ENCODE results near the gene RNASEH2B. TPM values are rescaled to one million over a fixed set of nuclear protein-coding genes. Genes with fewer than 3 reads are reported as not detected.

Gene RNASEH2B
- total and polyA plus RNA-seq, 2 experiments from 2014 or later, result 39.0 to 64.8 TPM

DNA sequence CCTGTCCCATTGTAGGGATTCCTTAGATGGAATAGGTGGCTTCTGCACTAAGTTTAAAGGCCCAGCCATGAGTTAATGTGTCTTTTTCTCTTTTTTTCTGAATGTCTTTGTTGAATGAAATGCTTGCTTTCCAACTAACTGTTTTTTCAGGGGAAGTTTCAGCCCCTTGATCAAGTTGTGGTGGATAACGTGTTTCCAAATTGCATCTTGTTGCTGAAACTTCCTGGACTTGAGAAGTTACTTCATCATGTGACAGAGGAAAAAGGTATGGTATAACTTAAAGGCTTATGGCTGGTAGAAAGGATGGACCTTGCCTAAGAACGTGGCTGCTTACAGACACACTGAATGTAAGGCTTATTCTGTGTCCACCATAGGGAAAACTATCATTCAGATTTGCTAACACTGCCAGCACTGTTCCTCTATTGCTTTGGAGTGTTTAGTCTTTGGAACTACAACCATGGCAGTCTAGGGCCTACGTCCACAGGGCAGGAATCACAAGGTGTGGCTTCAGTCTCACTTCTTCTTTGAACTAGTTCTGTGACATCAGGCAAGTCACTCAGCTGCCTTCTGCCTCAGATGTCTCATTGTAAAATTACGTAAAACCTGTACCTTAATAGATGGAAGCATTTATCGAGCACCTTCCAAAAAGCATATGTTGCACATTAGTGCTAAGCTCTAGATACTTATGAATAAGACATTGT is 25.3 kb downstream of the RNASEH2B start:
- H3K4me3 ChIP-seq, result no peak overlapping the region
- 0 out of 2 replicates have a peak, but pooled peaks cover 3% of the 10 kb centered on the region for H3K4me1 ChIP-seq (ENCODE audit: insufficient read depth)
- Mint-ChIP-seq H3K27me3 (ENCODE audit: insufficient read depth, low read depth, poor library complexity) (peaks cover 4% of the 10 kb centered on the region), H3K27ac (no peak overlapping the region), H3K36me3 (ENCODE audit: low read depth) (peaks cover 38% of the 10 kb centered on the region), H3K9me3 (peaks cover 4% of the 10 kb centered on the region; the same call in 1 of the 3 replicates), H3K4me3 (no peak overlapping the region), H3K4me1 (peaks cover 11% of the 10 kb centered on the region; the same call in 2 of the 3 replicates)
- no peak overlapping the region for H3K27ac ChIP-seq (ENCODE audit: low read depth)
- H3K4me2 ChIP-seq, result no peak overlapping the region
- H4K20me1 ChIP-seq (replicated peaks; ENCODE audit: insufficient read depth), result no peaks in the 10 kb centered on the region
- ATAC-seq (no peak), DNase-seq (ENCODE audit: low spot score) (no peak)
- H3K79me2 ChIP-seq (replicated peaks; ENCODE audit: insufficient read depth), result no peaks in the 10 kb centered on the region
- peaks cover 6% of the 10 kb centered on the region for H3K36me3 ChIP-seq (ENCODE audit: insufficient read depth)
- no peak overlapping the region for H2AFZ ChIP-seq
- H3K9me2 ChIP-seq (ENCODE audit: insufficient read depth), result no peaks in the 10 kb centered on the region; the same call in 1 of the 2 replicates
- H3K27me3 ChIP-seq (ENCODE audit: insufficient read depth), result no peaks in the 10 kb centered on the region
- no peaks in the 10 kb centered on the region for H3F3A ChIP-seq (replicated peaks; ENCODE audit: low read depth)
- no peak for TF ChIP-seq NANOG (IDR thresholded peaks at IDR 0.05; ENCODE audit: borderline replicate concordance)
- TF ChIP-seq CREB1 (CRISPR knock-in tag; IDR thresholded peaks at IDR 0.05; ENCODE audit: low read depth), result no peak
- no peak for TF ChIP-seq ZNF331 (CRISPR knock-in tag; IDR thresholded peaks at IDR 0.05; ENCODE audit: low read depth)
- no peak for TF ChIP-seq POLR2AphosphoS5 (IDR thresholded peaks at IDR 0.05; ENCODE audit: low read depth)
- no peak for TF ChIP-seq EZH2phosphoT487 (IDR thresholded peaks at IDR 0.05; ENCODE audit: unreplicated experiment)
- TF ChIP-seq ZNF462 (CRISPR knock-in tag; IDR thresholded peaks at IDR 0.05), result no peak
- TF ChIP-seq, protein P1, sequence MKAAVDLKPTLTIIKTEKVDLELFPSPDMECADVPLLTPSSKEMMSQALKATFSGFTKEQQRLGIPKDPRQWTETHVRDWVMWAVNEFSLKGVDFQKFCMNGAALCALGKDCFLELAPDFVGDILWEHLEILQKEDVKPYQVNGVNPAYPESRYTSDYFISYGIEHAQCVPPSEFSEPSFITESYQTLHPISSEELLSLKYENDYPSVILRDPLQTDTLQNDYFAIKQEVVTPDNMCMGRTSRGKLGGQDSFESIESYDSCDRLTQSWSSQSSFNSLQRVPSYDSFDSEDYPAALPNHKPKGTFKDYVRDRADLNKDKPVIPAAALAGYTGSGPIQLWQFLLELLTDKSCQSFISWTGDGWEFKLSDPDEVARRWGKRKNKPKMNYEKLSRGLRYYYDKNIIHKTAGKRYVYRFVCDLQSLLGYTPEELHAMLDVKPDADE (IDR thresholded peaks at IDR 0.05), result no peak
- TF ChIP-seq EZH2 (IDR thresholded peaks at IDR 0.05; ENCODE audit: low read depth, unreplicated experiment), result no peak
- TF ChIP-seq JUNB (IDR thresholded peaks at IDR 0.05; ENCODE audit: unreplicated experiment), result no peak
- TF ChIP-seq, protein P2, sequence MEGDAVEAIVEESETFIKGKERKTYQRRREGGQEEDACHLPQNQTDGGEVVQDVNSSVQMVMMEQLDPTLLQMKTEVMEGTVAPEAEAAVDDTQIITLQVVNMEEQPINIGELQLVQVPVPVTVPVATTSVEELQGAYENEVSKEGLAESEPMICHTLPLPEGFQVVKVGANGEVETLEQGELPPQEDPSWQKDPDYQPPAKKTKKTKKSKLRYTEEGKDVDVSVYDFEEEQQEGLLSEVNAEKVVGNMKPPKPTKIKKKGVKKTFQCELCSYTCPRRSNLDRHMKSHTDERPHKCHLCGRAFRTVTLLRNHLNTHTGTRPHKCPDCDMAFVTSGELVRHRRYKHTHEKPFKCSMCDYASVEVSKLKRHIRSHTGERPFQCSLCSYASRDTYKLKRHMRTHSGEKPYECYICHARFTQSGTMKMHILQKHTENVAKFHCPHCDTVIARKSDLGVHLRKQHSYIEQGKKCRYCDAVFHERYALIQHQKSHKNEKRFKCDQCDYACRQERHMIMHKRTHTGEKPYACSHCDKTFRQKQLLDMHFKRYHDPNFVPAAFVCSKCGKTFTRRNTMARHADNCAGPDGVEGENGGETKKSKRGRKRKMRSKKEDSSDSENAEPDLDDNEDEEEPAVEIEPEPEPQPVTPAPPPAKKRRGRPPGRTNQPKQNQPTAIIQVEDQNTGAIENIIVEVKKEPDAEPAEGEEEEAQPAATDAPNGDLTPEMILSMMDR (conservative IDR thresholded peaks at IDR 0.05; ENCODE audit: low read depth in 2 of 2), result no peak
- no peak for TF ChIP-seq ZNF114 (CRISPR knock-in tag; IDR thresholded peaks at IDR 0.05)
- TF ChIP-seq REST (IDR thresholded peaks at IDR 0.05; ENCODE audit: unreplicated experiment), result no peak

Measured in GM23338 (cell line).